GM18499 (cell line): Measurements from ENCODE around the gene PSMA2.

Source experiments
- ATAC-seq: cut with Tn5 transposase; IDR thresholded peaks from one replicate; pipeline ENCODE4 v1.9.1; 2021; ENCODE audit warnings: moderate number of reproducible peaks; ENCODE audit not compliant: insufficient read depth, unreplicated experiment

The PSMA2 gene

GRCh38 chr7:42940985-42941847 lies 9.2 kb upstream of the PSMA2 start:
- peak; percentile 40 for ATAC-seq

- no peak for ATAC-seq
Measured at GRCh38 chr7:42939457-42940240, 7.7 kb upstream of the PSMA2 start.

- no peak for ATAC-seq
Measured at GRCh38 chr7:42935861-42936260, 3.9 kb upstream of the PSMA2 start.

DNA sequence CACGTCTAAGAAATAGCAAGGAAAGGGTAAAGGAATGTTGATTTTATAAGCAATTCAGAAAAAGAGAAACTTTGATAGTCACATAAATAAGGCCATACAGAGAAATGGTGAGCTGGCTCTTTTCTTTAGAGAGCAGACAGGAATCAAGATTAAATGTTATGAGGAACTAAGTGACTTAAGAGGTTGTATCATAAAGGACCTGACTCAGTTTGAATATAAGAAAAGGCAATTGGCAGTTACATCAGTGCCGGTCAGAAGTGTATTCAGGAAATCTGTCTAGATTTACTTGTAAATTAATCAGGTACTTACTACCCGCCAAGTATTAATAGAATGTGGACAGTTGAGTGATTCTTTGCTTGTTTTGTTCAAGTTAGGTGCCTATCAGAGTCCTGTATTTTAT lies 2.3 kb upstream of the PSMA2 start:
- no peak for ATAC-seq

DNA sequence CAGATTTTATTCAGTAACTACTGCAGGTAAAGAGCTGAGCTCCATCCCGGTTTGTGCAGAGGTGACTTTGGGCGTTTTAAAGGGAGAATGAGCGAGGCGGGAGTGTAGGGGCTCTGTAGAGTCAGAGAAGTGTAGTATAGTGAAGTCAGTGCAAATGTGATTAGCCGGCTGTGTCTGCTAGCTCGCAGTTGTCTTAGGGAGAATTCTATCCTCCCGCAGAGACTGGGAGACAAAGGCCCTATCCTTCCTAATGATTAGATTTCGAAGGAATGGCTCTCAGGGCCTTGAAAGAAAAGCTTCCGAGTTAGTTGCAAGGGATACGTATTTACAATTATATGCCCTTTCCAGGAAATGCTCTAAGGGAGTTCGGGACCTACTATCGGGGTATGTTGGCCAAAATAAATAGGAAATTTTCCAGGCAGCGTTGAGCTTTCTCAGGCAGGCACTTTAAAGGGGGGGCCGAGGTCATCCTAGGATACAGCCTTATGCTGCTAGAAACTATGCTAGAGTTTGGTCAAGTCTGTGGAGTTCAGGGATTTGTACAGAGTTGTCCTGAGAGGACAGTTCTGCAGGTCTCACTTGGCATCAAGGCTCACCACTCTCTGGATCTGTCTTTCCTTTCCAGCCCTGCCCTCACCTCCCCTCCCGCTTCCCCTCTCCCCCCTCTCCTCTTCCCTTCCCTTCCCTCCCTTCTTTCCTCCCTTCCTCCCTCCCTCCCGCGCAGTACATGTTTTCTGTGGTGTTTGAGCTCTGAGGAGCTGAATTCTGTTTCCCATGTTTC lies 1.0 kb upstream of the PSMA2 start:
- no peak for ATAC-seq

DNA sequence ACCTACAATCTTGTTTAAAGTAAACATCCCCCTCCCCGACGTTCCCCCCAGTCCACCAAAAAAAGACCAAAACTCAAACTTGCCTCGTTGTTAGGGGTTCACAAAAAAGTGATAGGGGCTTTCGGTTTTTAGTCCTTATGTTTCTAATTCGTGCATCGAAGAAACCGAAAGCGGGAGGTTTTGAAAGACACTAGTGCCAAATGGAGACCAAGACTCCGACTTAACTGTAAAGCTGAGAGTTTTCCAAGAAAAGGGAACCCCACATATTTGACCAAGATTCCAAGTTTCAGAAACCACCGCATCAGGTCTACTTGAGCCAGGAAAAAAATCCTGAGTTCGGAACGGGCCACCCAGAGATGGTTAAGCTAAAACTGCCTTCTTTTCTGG lies 534 bp downstream of the PSMA2 start:
- no peak for ATAC-seq

DNA sequence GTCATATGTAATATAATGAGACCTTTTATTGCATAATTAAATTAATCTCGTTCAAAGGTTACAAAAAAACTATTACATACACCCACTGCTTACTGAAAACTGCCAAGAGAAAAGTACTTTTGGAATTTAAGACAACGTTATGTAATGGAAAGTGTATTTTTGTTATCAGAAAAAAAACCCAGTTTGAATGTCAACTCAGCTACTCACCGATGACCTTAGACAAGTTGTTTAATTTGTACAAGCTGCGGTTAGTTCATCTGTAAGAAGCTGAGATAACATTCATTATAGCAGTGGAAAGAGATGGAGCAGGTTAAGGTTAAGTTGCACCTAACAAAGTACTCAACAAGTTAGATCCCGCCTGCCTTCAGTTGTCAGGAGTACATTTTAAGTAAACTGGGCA lies 1.1 kb downstream of the PSMA2 start:
- ATAC-seq: no peak

DNA sequence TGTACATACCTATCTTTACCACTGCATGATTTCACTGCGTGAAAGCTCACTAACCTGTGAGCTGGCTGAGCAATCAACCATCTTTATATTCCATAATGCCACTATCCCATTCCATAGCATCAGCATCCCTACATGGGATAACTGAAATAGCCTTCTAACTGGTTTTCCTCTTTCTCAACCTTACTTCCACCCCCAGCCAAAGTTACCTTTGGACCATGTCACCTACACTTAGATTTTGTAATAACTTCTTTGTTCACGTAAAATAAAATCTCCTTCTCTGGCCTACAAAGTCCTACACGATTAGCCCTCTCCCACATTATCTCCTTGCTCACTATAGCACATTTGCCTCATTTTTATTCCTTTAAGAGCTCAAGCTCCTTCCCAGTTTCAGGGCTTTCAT lies 2.5 kb downstream of the PSMA2 start:
- ATAC-seq: no peak

GRCh38 chr7:42928754-42929153 lies 3.2 kb downstream of the PSMA2 start:
- ATAC-seq: no peak

DNA sequence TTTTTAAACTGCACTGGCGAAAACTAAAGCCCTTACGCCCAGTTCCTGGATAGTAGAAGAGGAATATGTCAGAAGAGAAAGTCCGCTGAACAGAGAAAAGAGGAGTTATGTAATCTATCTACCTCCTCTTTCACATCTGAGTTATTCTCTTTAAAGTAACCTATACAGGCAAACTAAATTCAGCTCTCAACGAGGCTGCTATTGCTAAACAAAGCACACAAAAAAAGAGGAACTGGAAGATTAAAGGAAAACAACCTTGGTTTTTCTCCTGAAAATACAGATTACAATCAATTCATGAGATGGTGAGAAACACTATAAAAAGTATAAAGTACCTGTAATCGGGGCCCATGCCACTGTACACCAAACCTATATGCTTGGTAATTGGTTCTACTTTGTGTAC lies 5.8 kb downstream of the PSMA2 start:
- ATAC-seq: no peak

- no peak for ATAC-seq
Measured at GRCh38 chr7:42925630-42926029, 6.3 kb downstream of the PSMA2 start.

- ATAC-seq: no peak
Measured at GRCh38 chr7:42924223-42924838, 7.6 kb downstream of the PSMA2 start.

DNA sequence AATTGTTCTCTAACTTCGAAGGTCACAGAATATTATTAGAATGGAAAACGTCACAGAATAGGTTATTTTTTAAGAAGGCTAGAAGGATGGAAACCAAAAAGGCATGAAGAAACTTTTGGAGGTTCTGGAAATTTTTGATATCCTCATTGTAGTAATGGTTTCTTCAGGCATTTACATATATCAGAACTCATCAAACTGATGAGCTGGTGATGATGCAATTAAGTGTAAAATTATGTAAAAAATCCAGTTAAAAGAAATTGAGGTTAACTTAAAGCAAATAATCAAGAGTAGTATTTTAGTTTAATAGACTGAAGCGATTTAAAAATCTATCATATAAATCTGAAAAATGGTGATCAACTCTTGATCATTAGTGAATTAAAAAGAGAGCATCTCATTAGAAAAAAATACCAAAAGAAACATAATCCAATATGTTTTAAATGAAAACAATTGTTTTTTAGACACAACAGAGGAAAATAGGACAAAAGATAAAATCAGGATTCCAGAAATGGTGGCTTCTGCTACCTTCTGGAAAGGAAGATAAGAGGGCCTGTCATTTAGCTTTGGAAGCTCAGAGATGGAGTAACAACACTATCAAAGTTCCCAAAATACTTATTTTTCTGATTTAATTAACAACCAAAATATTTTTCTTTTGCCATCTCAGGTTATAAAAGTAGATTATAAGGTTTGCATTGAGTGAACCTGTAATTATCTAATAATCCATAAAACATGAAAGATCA lies 9.8 kb downstream of the PSMA2 start:
- ATAC-seq: no peak

- ATAC-seq: no peak
Measured at GRCh38 chr7:42915356-42915755, 16.6 kb downstream of the PSMA2 start.

DNA sequence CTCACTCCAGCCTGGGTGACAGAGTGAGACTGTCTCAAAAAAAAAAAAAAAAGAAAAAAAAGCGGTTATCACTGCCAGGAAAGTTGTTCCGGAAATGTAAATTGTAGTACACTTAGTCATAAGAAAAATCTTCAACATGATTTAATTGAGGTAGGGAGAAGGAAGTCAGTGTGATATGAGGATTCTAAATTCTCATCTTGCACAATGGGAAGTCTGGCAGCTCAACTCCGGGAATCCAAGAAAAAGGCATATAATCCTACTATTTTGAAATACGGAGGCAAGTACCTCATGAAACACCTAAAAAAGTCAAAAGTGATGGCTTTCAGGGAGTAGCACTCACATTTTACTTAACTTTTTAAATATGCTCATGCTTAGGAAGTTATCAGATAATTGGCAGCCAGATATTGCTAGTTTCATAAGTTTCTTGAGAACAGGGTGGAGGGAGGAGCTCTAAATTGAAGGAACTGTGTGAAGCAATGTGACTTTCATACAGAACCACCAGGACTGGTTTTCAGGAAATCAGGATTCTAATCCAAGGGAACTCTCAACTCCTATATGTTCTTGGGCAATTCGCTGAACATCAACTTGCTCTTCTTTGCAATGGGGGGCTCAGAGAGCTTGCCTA lies 17.4 kb downstream of the PSMA2 start:
- no peak for ATAC-seq

DNA sequence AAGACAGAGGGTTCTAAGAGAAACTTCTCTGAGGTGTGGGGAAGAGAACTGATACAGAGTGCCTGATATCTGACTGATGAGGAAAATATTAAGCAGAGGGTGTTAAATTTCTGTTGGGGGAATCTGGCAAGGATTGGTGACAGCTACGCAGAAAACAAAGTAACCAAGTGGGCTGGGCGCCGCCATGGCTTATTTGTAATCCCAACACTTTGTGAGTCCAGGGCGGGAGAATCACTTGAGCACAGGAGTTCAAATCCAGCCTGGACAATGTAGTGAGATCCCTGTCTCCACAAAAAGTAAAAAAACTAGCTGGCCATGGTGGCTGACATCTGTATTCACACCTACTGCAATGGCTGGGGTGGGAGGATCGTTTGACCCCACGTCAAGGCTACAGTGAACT lies 18.0 kb downstream of the PSMA2 start:
- no peak for ATAC-seq

GRCh38 chr7:42913591-42913990 lies 18.4 kb downstream of the PSMA2 start:
- no peak for ATAC-seq

DNA sequence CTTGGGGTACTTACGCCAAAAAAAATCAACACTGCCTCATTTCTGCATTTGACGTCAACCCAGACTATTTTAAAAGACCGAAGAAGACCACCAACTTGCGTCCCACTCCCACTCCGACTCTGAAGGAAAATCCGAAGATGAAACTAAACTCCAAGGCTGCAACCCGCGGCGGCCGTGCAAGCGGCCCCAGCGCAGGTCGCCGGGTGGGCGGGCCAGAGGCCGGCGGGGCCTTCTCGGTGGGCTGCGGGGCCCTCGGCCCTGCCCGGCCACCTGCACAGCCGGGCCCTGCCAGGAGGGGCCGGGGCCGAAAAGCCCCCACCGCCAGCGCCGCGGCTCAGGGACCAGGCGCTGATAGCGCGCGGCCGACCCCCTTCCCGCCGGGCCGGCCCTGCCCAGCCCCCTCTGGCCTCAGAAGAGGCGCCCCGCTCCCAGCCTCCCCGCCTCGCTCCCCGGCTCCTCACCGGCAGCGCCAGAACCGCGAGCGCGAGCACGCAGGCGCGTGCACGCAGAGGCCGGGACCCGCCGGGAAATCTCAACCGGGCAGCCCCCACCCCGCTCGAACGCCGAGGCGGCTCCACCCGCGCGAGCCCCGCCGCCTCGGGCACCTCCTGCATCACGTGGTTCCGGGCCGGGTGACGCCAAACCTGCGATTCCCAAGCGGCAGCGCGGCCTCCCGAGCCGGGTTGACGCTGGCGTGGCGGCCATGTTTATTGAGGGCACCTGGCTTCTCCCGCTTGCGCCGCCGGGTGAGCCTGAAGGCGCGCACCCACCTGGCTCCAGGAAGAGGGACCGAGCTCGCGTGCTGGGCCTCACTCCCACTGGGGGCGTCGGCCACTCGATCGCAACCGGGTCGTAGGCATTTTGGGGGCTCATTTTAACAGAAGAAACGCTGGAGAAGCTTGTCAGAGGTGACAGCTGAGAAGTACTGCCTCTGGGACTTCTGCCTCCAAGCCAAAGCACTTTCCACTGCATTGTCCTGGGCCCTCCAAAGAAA lies 20.2 kb downstream of the PSMA2 start, which contains the start of gene C7orf25:
Gene C7orf25 (minus strand): TSS at position 617 of the 994 bp plus-strand sequence. CDS start 1,170 bp downstream, outside the sequence.
- ATAC-seq: peak; percentile 72
